HCT116 (cell line): ENCODE measurements around the gene LMOD3. TPM values are rescaled to one million over a fixed set of nuclear protein-coding genes. Genes with fewer than 3 reads are reported as not detected.

Experiments used
- ATAC-seq: fragments of 200-7000 bp; cut with Tn5 transposase; 2 replicates; pipeline ENCODE4 v1.9.1; 2020; ENCODE audit warnings: mild to moderate bottlenecking, moderate library complexity
- BruUV-seq: library from RNA; stranded (reverse); fragments of 400-500 nt; replicated peaks from 2 replicates; lab custom pipeline; 2021; lab: Mats Ljungman, UMichigan
- CTCF ChIA-PET: fragments of 300-600 bp; sonication (Branson Sonifier 250); formaldehyde crosslinking; loops from one replicate; lab custom pipeline; 2021; ENCODE audit warnings: antibody characterized with exemption; lab: Charles Lee
- POLR2A ChIA-PET: fragments of 300-600, 350-600 bp; sonication (Branson Sonifier 250); formaldehyde crosslinking; loops from one replicate; lab custom pipeline; 2021; ENCODE audit warnings: antibody characterized with exemption; lab: Charles Lee
- RAD21 ChIA-PET, 2 experiments: fragments of 300-600 bp; sonication (Branson Sonifier 250); formaldehyde crosslinking; loops; one replicate each; lab custom pipeline; 2023; ENCODE audit warnings: low total read pairs in 2 of 2; ENCODE audit not compliant: uncharacterized antibody in 2 of 2, unreplicated experiment in 2 of 2, low non-redundant PET in 1 of 2; lab: Charles Lee
- DNase-seq: peaks from one replicate; pipeline ENCODE4 v3.0.0-alpha.2; 2010; ENCODE audit warnings: low read depth, low spot score
- H2AFZ ChIP-seq: fragments of 200-600 bp; shearing (Covaris generic), sonication (generic); 2 replicates; pipeline ENCODE4 v1.6.1; 2017; ENCODE audit warnings: low read depth, mixed run types, mixed read lengths, antibody characterized with exemption, low read length; ENCODE audit not compliant: poor library complexity, severe bottlenecking
- H3K27ac ChIP-seq: 2 replicates; pipeline ENCODE4 v1.5.1; 2012; ENCODE audit warnings: low read depth, low read length
- H3K27me3 ChIP-seq: fragments of 200-600 bp; sonication (generic); 2 replicates; pipeline ENCODE4 v1.6.1; 2016; ENCODE audit warnings: mixed run types, low read length, mixed read lengths; ENCODE audit not compliant: insufficient read depth
- H3K36me3 ChIP-seq, 2 experiments: fragments of 200-500 bp in 1 of 2; fragments of 200-600 bp in 1 of 2; sonication (Bioruptor generic) in 1 of 2; sonication (generic) in 1 of 2; 2 replicates each; pipeline versions ENCODE4 v1.5.1 to v1.6.1; 2014 to 2016; ENCODE audit warnings: low read length in 2 of 2, inconsistent platforms in 1 of 2, mixed read lengths in 1 of 2, mixed run types in 1 of 2; ENCODE audit not compliant: insufficient read depth in 2 of 2, control insufficient read depth in 1 of 2
- H3K4me1 ChIP-seq, 2 experiments: fragments of 200-600 bp in 1 of 2; sonication (generic) in 1 of 2; 2 replicates each; pipeline versions ENCODE4 v1.5.1 to v1.6.1; 2012 to 2017; ENCODE audit warnings: low read length in 2 of 2, inconsistent platforms in 1 of 2, mild to moderate bottlenecking in 1 of 2, mixed read lengths in 1 of 2, mixed run types in 1 of 2, moderate library complexity in 1 of 2; ENCODE audit not compliant: insufficient read depth in 2 of 2, control insufficient read depth in 1 of 2
- H3K4me2 ChIP-seq: fragments of 200-600 bp; sonication (generic); 2 replicates; pipeline ENCODE4 v1.6.1; 2017; ENCODE audit warnings: mixed run types, low read length, mixed read lengths
- H3K4me3 ChIP-seq, 2 experiments: fragments of 200-600 bp in 1 of 2; sonication (generic) in 1 of 2; replicated peaks in 1 of 2; 2 replicates each; pipeline ENCODE4 v1.5.1; 2011 to 2016; ENCODE audit warnings: low read length in 2 of 2, control low read depth in 1 of 2, low read depth in 1 of 2, mild to moderate bottlenecking in 1 of 2, mixed read lengths in 1 of 2, mixed run types in 1 of 2
- H3K79me2 ChIP-seq: fragments of 200-600 bp; sonication (generic); 2 replicates; pipeline ENCODE4 v1.6.1; 2017; ENCODE audit warnings: mild to moderate bottlenecking, mixed run types, low read length, moderate library complexity, mixed read lengths; ENCODE audit not compliant: insufficient read depth
- H3K9ac ChIP-seq: fragments of 200-600 bp; sonication (generic); 2 replicates; pipeline ENCODE4 v1.6.1; 2016; ENCODE audit warnings: low read length, mixed read lengths
- H3K9me2 ChIP-seq: fragments of 200-600 bp; sonication (generic), shearing (Covaris generic); 2 replicates; pipeline ENCODE4 v1.6.1; 2017; ENCODE audit warnings: mixed run types, mild to moderate bottlenecking, moderate library complexity; ENCODE audit not compliant: insufficient read depth
- H3K9me3 ChIP-seq, 2 experiments: fragments of 200-500 bp in 1 of 2; fragments of 200-600 bp in 1 of 2; sonication (Bioruptor generic) in 1 of 2; sonication (generic) in 1 of 2; 2 replicates each; pipeline ENCODE4 v1.6.1; 2014 to 2017; ENCODE audit warnings: low read length in 2 of 2, mixed read lengths in 2 of 2, inconsistent platforms in 1 of 2, low read depth in 1 of 2, mild to moderate bottlenecking in 1 of 2, mixed run types in 1 of 2, moderate library complexity in 1 of 2; ENCODE audit not compliant: control insufficient read depth in 1 of 2, insufficient read depth in 1 of 2
- H4K20me1 ChIP-seq: fragments of 200-600 bp; sonication (generic), shearing (Covaris generic); 2 replicates; pipeline ENCODE4 v1.6.1; 2017; ENCODE audit warnings: mixed run types, mild to moderate bottlenecking, moderate library complexity; ENCODE audit not compliant: insufficient read depth
- CBX3 ChIP-seq: IDR thresholded peaks from 2 replicates; pipeline ENCODE4 v1.6.1; 2012; ENCODE audit warnings: low read depth
- JUND ChIP-seq: IDR thresholded peaks from 2 replicates; pipeline ENCODE4 v1.6.1; 2012
- SRF ChIP-seq: IDR thresholded peaks from 2 replicates; pipeline ENCODE4 v1.6.1; 2012; ENCODE audit warnings: low read depth
- intact Hi-C: fragments of 100-400 bp; cut with micrococcal nuclease; formaldehyde crosslinking; loops from 2 replicates; pipeline ENCODE4 v1.10.0; 2022
- total RNA-seq: library from RNA; stranded (reverse); gene quantifications from one replicate; pipeline ENCODE4 v1.2.1, GENCODE V29; 2021; ENCODE audit not compliant: unreplicated experiment

Gene LMOD3
- total RNA-seq, 1 experiment from 2014 or later = not detected

GRCh38 chr3:69058180-69058946 lies 64.0 kb downstream of the LMOD3 start:
- Histone ChIP-seq H3K27me3 (no peaks in the 10 kb centered on the region), H3K27ac (no peak overlapping the region), H3K9me3 (no peaks in the 10 kb centered on the region), H3K4me2 (no peak overlapping the region), H3K9me2 (no peaks in the 10 kb centered on the region), H3K36me3 (peaks cover 27 to 46% of the 10 kb centered on the region in 2 experiments), H3K4me1 (no peaks in the 10 kb centered on the region), H2AFZ (no peak overlapping the region), H3K79me2 (no peaks in the 10 kb centered on the region), H3K9ac (no peak overlapping the region), H4K20me1 (no peaks in the 10 kb centered on the region), H3K4me3 (no peak overlapping the region)
- no peak for TF ChIP-seq JUND
- TF ChIP-seq SRF = no peak
- no peak for TF ChIP-seq CBX3
- no peak for ATAC-seq
- no peak for DNase-seq
- CTCF ChIA-PET = no interaction called here
- RAD21 ChIA-PET = no interaction called here
- POLR2A ChIA-PET = no interaction called here
- intact Hi-C loops = no loop called here
- no TSS peak for BruUV-seq

Other genes starting within 250 kb of the LMOD3 start
- not detected for gene TAFA4, start 190.0 kb downstream of the LMOD3 start, total RNA-seq
- 20.1 TPM for gene EOGT, start 108.9 kb downstream of the LMOD3 start, total RNA-seq
- gene TMF1, start 70.3 kb downstream of the LMOD3 start, total RNA-seq = 27.3 TPM
- 45.6 TPM for gene UBA3, start 42.2 kb downstream of the LMOD3 start, total RNA-seq
- 30.0 TPM for gene ARL6IP5, start 37.7 kb downstream of the LMOD3 start, total RNA-seq